K562 (cell line): Measurements from ENCODE around the gene ALDH3A2. TPM values are rescaled to one million over a fixed set of nuclear protein-coding genes. Genes with fewer than 3 reads are reported as not detected.

Experiments used
- ATAC-seq: fragments of 200-7000 bp; cut with Tn5 transposase; 3 replicates; pipeline ENCODE4 v1.9.1; 2020; ENCODE audit warnings: moderate library complexity
- BruUV-seq: library from RNA; stranded (reverse); fragments of 400-500 nt; replicated peaks from 2 replicates; lab custom pipeline; 2021; lab: Mats Ljungman, UMichigan
- CTCF ChIA-PET: fragments of 300-600 bp; formaldehyde crosslinking; extraction: SDS; loops from one replicate; lab custom pipeline; 2021; ENCODE audit warnings: low intra/inter-chr PET ratio; lab: Yijun Ruan, JAX
- POLR2A ChIA-PET: fragments of 300-600, 350-650 bp; sonication (Branson Sonifier 250); formaldehyde crosslinking; extraction: SDS; loops from one replicate; lab custom pipeline; 2021; ENCODE audit warnings: antibody characterized with exemption, inconsistent platforms; lab: Yijun Ruan, JAX
- DNase-seq, 4 experiments: peaks; one replicate each; pipeline versions ENCODE4 v3.0.0 to v3.0.0-alpha.2; 2011 to 2018; ENCODE audit warnings: low spot score in 3 of 4, mixed read lengths in 3 of 4; ENCODE audit errors: extremely low read depth in 1 of 4
- FAIRE-seq: peaks from 2 replicates; lab custom pipeline; 2011; peaks lifted over from hg19 to GRCh38; lab: Jason Lieb, UNC
- H2AFZ ChIP-seq: 2 replicates; pipeline ENCODE4 v1.6.0; 2011; ENCODE audit warnings: low read depth, low read length, control low read depth, inconsistent platforms
- H3K27ac ChIP-seq: fragments of 200-600 bp; 3 replicates; pipeline ENCODE4 v1.8.0; 2011; ENCODE audit warnings: low read depth, mild to moderate bottlenecking, control low read depth, inconsistent platforms, low read length, moderate library complexity, mixed read lengths; ENCODE audit errors: extremely low read depth
- H3K27me3 ChIP-seq, 2 experiments: fragments of 300-600 bp in 1 of 2; 2 replicates in 1 of 2; 3 replicates in 1 of 2; pipeline versions ENCODE4 v1.6.0 to v1.8.0; 2011; ENCODE audit warnings: inconsistent platforms in 2 of 2, low read length in 2 of 2, mild to moderate bottlenecking in 1 of 2, mixed read lengths in 1 of 2, moderate library complexity in 1 of 2; ENCODE audit not compliant: control insufficient read depth in 2 of 2, insufficient read depth in 2 of 2
- H3K36me3 ChIP-seq: fragments of 300-600 bp; 3 replicates; pipeline ENCODE4 v1.8.0; 2011; ENCODE audit warnings: mild to moderate bottlenecking, low read length, inconsistent platforms; ENCODE audit not compliant: control insufficient read depth, insufficient read depth
- H3K4me1 ChIP-seq, 2 experiments: fragments of 200-600 bp in 1 of 2; replicated peaks in 1 of 2; 2 replicates in 1 of 2; 3 replicates in 1 of 2; pipeline versions ENCODE4 v1.5.1 to v1.8.0; 2011; ENCODE audit warnings: inconsistent platforms in 2 of 2, low read length in 2 of 2, mild to moderate bottlenecking in 1 of 2, mixed read lengths in 1 of 2, moderate library complexity in 1 of 2; ENCODE audit not compliant: control insufficient read depth in 2 of 2, insufficient read depth in 2 of 2
- H3K4me2 ChIP-seq: 2 replicates; pipeline ENCODE4 v1.6.1; 2011; ENCODE audit warnings: low read length, control low read depth, inconsistent platforms, mixed read lengths; ENCODE audit not compliant: insufficient read depth
- H3K4me3 ChIP-seq: fragments of 200-600 bp; sonication (generic), shearing (Covaris generic); 2 replicates; pipeline ENCODE4 v1.5.1; 2016; ENCODE audit warnings: control low read depth, inconsistent platforms
- H3K79me2 ChIP-seq: fragments of 200-600 bp; 3 replicates; pipeline ENCODE4 v1.8.0; 2011; ENCODE audit warnings: low read length, inconsistent platforms; ENCODE audit not compliant: control insufficient read depth, insufficient read depth
- H3K9ac ChIP-seq, 2 experiments: 2 replicates each; pipeline versions ENCODE4 v1.6.0 to v1.6.1; 2011; ENCODE audit warnings: low read depth in 2 of 2, low read length in 2 of 2, control low read depth in 1 of 2, inconsistent platforms in 1 of 2, mild to moderate bottlenecking in 1 of 2, mixed read lengths in 1 of 2; ENCODE audit not compliant: insufficient read depth in 1 of 2
- H3K9me1 ChIP-seq: one replicate; pipeline ENCODE4 v1.6.0; 2011; ENCODE audit warnings: inconsistent platforms, mild to moderate bottlenecking, low read length, moderate library complexity; ENCODE audit not compliant: control insufficient read depth, insufficient read depth
- H3K9me3 ChIP-seq: replicated peaks from 2 replicates; pipeline ENCODE4 v1.5.1; 2011; ENCODE audit warnings: low read depth, low read length, inconsistent platforms; ENCODE audit not compliant: control insufficient read depth, insufficient read depth
- H4K20me1 ChIP-seq: replicated peaks from 2 replicates; pipeline ENCODE4 v1.6.1; 2011; ENCODE audit warnings: low read length, inconsistent platforms, mixed read lengths; ENCODE audit not compliant: control insufficient read depth, insufficient read depth
- ATF7 ChIP-seq: fragments of 450-650 bp; IDR thresholded peaks from 2 replicates; pipeline ENCODE4 v1.7.1; 2014; ENCODE audit warnings: mild to moderate bottlenecking, moderate library complexity
- CBX5 ChIP-seq: IDR thresholded peaks from 2 replicates; pipeline ENCODE4 v1.6.1; 2014; ENCODE audit warnings: low read depth, borderline replicate concordance
- MBD2 ChIP-seq: sonication (generic); IDR thresholded peaks from 2 replicates; pipeline ENCODE4 v1.6.1; 2016; ENCODE audit warnings: low read depth, borderline replicate concordance
- MCM5 ChIP-seq: fragments of 450-650 bp; IDR thresholded peaks from 2 replicates; pipeline ENCODE4 v1.6.1; 2016; ENCODE audit warnings: low read depth
- WGBS: fragments of 100-300 bp; shearing (Covaris generic); methylation state at CpG from one replicate; pipeline ENCODE4 v1.1.6; 2016; ENCODE audit warnings: low coverage, mixed read lengths; ENCODE audit not compliant: insufficient coverage; ENCODE audit errors: missing lambda C conversion rate; 5-methylcytosine and 5-hydroxymethylcytosine counted together
- in situ Hi-C: fragments of 300-500 bp; cut with MboI; formaldehyde crosslinking; loops from 4 replicates; pipeline ENCODE4 v1.15.0; 2018; ENCODE audit warnings: inconsistent platforms, mixed read lengths
- intact Hi-C: fragments of 100-400 bp; cut with micrococcal nuclease; formaldehyde crosslinking; loops from 2 replicates; pipeline ENCODE4 v1.14.2; 2022
- polyA plus RNA-seq, 8 experiments: library from polyadenylated mRNA; depleted of rRNA in 4 of 8; stranded (reverse) in 5 of 8; unstranded in 3 of 8; fragments of >200 nt; fragmentation: Nextera tagmentation in 2 of 8; fragmentation: Illumina TruSeq in 1 of 8; extraction: Ambion mirVana in 2 of 8; extraction: Trizol in 1 of 8; gene quantifications; 2 replicates each; pipeline versions ENCODE4 v1.2.1 to v1.2.3, GENCODE V29; 2011 to 2014; ENCODE audit warnings: inconsistent platforms in 1 of 8, missing spikeins in 1 of 8
- total RNA-seq, 7 experiments: library from RNA; depleted of rRNA in 6 of 7; stranded (reverse); fragments of >200 nt in 6 of 7; fragmentation: Illumina TruSeq in 2 of 7; extraction: Trizol in 2 of 7; gene quantifications; 2 replicates each; pipeline versions ENCODE4 v1.2.1 to v1.2.3, GENCODE V29; 2011 to 2021; ENCODE audit warnings: low replicate concordance in 1 of 7
- TF ChIP-seq, protein P1 (sequence below): fragments of 200-800 bp; sonication (Bioruptor generic); IDR thresholded peaks from 2 replicates; pipeline ENCODE4 v1.6.1; 2017; ENCODE audit warnings: missing genetic modification characterization, missing compliant biosample characterization

The ALDH3A2 gene
- total and polyA plus RNA-seq, 9 of the 15 experiments (the other 6 are each of a cell fraction or from before 2014, with no cell fraction given), result 0.01 to 0.78 (median 0.12) TPM; not detected in 5

GRCh38 chr17:19719355-19720209 is 71.0 kb downstream of the ALDH3A2 start:
- no peaks in the 10 kb centered on the region for H4K20me1 ChIP-seq
- no peaks in the 10 kb centered on the region for H3K9me1 ChIP-seq
- no peak overlapping the region for H3K27ac ChIP-seq
- H3K4me1 ChIP-seq, result peaks cover 0 to 1% of the 10 kb centered on the region in 2 experiments; a peak in 1 of 5 replicates
- FAIRE-seq (no peak), DNase-seq (no peak), ATAC-seq (no peak)
- no TSS peak for BruUV-seq
- H3K4me3 ChIP-seq, result no peak overlapping the region
- ChIA-PET POLR2A (no interaction called here), CTCF (no interaction called here)
- intact Hi-C loops, result no loop called here
- H3K27me3 ChIP-seq, result peaks cover 0 to 44% of the 10 kb centered on the region in 2 experiments; a peak in 2 of 5 replicates
- no peaks in the 10 kb centered on the region for H3K9me3 ChIP-seq
- no peak overlapping the region for H3K4me2 ChIP-seq
- H2AFZ ChIP-seq, result no peak overlapping the region
- H3K36me3 ChIP-seq, result no peaks in the 10 kb centered on the region
- in situ Hi-C loops, result no loop called here
- no peak overlapping the region for H3K9ac ChIP-seq
- H3K79me2 ChIP-seq, result no peaks in the 10 kb centered on the region
- WGBS, result 0% methylated on average over 16 of the region's 23 CpGs
- TF ChIP-seq ATF7, result no peak
- TF ChIP-seq, protein P1, sequence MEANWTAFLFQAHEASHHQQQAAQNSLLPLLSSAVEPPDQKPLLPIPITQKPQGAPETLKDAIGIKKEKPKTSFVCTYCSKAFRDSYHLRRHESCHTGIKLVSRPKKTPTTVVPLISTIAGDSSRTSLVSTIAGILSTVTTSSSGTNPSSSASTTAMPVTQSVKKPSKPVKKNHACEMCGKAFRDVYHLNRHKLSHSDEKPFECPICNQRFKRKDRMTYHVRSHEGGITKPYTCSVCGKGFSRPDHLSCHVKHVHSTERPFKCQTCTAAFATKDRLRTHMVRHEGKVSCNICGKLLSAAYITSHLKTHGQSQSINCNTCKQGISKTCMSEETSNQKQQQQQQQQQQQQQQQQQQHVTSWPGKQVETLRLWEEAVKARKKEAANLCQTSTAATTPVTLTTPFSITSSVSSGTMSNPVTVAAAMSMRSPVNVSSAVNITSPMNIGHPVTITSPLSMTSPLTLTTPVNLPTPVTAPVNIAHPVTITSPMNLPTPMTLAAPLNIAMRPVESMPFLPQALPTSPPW (CRISPR knock-in tag), result no peak
- no peak for TF ChIP-seq MCM5
- TF ChIP-seq CBX5, result no peak
- no peak for TF ChIP-seq MBD2
